ENCODE results near the gene TAF6L. TPM values are rescaled to one million over a fixed set of nuclear protein-coding genes. Genes with fewer than 3 reads are reported as not detected.
A peak's percentile ranks its signal among the peaks of the same experiment; 100 is the strongest.

Gene TAF6L
- total and polyA plus RNA-seq, 9 of the 15 experiments (the other 6 are each of a cell fraction or from before 2014, with no cell fraction given): 0.04 to 45.5 (median 20.8) TPM

- TF ChIP-seq FOXJ3 (CRISPR knock-in tag; IDR thresholded peaks at IDR 0.05): no peak
- peak; percentile 74 for TF ChIP-seq SMAD4 (CRISPR knock-in tag; conservative IDR thresholded peaks at IDR 0.05)
- 0 out of 2 replicates have a peak, but pooled peaks have one; percentile 34 for TF ChIP-seq ARID3B (CRISPR knock-in tag; IDR thresholded peaks at IDR 0.05; ENCODE audit: borderline replicate concordance)
- TF ChIP-seq PCBP1 (IDR thresholded peaks at IDR 0.05; ENCODE audit: low read depth, low read length, poor library complexity, severe bottlenecking): peak; percentile 59
- TF ChIP-seq LCOR (CRISPR knock-in tag; IDR thresholded peaks at IDR 0.05): peak; percentile 47
- peak; percentile 35; the same call in 1 of the 2 replicates for TF ChIP-seq ZBTB1 (CRISPR knock-in tag; IDR thresholded peaks at IDR 0.05; ENCODE audit: borderline replicate concordance, low read depth)
- no peak for TF ChIP-seq HMG20B (CRISPR knock-in tag; IDR thresholded peaks at IDR 0.05)
- no peak for TF ChIP-seq ZNF507 (tag; conservative IDR thresholded peaks at IDR 0.05)
- TF ChIP-seq NFIC (IDR thresholded peaks at IDR 0.05): peak; percentile 55
- 0 out of 2 replicates have a peak, but pooled peaks have one; percentile 13 for TF ChIP-seq RUNX1 (IDR thresholded peaks at IDR 0.05; ENCODE audit: low read depth)
- no peak for TF ChIP-seq XRCC3 (IDR thresholded peaks at IDR 0.05)
- TF ChIP-seq HMGXB4 (CRISPR knock-in tag; IDR thresholded peaks at IDR 0.05): 0 out of 2 replicates have a peak, but pooled peaks have one; percentile 76
- TF ChIP-seq CTBP1 (IDR thresholded peaks at IDR 0.05; ENCODE audit: borderline replicate concordance): peak; percentile 99
- peak; percentile 33 for TF ChIP-seq HCFC1 (IDR thresholded peaks at IDR 0.05; ENCODE audit: low read depth, low read length)
- TF ChIP-seq ETV6 (IDR thresholded peaks at IDR 0.05; ENCODE audit: borderline replicate concordance in 1 of 2, low read depth in 2 of 2, low read length in 1 of 2): peak in 1 of 2 experiments; percentile 13; a peak in 1 of 4 replicates
- no peak for TF ChIP-seq ETV6 (CRISPR knock-in tag; IDR thresholded peaks at IDR 0.05; ENCODE audit: borderline replicate concordance)
- TF ChIP-seq CUX1 (CRISPR knock-in tag; IDR thresholded peaks at IDR 0.05): no peak
- peak; percentile 70 for TF ChIP-seq ZNF384 (IDR thresholded peaks at IDR 0.05; ENCODE audit: low read depth, low read length)
- TF ChIP-seq SUPT5H (IDR thresholded peaks at IDR 0.05): peak; percentile 96
- peak in 1 of 2 experiments; percentile 63; a peak in 1 of 4 replicates for TF ChIP-seq SRF (CRISPR knock-in tag; IDR thresholded peaks at IDR 0.05)
Observed at GRCh38 chr11:62727165-62727871, 43.9 kb upstream of the TAF6L start, which contains the start of gene HNRNPUL2 (continued).
